ENCODE measurements around the gene KHDRBS2. TPM values are rescaled to one million over a fixed set of nuclear protein-coding genes. Genes with fewer than 3 reads are reported as not detected.

The KHDRBS2 gene
- polyA plus RNA-seq, 1 of the 3 experiments (the other 2 are of a cell fraction): not detected

- POLR2A ChIA-PET: no interaction called here
- no peak overlapping the region for H3K4me3 ChIP-seq (ENCODE audit: low read depth in 2 of 2, low read length in 1 of 2)
- no peaks in the 10 kb centered on the region for H3K4me1 ChIP-seq (ENCODE audit: control insufficient read depth in 1 of 2, insufficient read depth in 2 of 2, low read depth in 1 of 2, low read length in 1 of 2)
- no peak for TF ChIP-seq MEF2A (IDR thresholded peaks at IDR 0.05; ENCODE audit: borderline replicate concordance, low read depth)
- no peak for TF ChIP-seq FOXJ3 (CRISPR knock-in tag; IDR thresholded peaks at IDR 0.05)
- TF ChIP-seq PBX3 (IDR thresholded peaks at IDR 0.05): no peak
- no peak for TF ChIP-seq TAF1 (IDR thresholded peaks at IDR 0.05; ENCODE audit: borderline replicate concordance, low read depth, low read length)
- TF ChIP-seq CTCF (IDR thresholded peaks at IDR 0.05): no peak
- no peak for TF ChIP-seq MXI1 (IDR thresholded peaks at IDR 0.05; ENCODE audit: low read depth, low read length)
- no peak for TF ChIP-seq CHD2 (IDR thresholded peaks at IDR 0.05; ENCODE audit: low read length, partially characterized antibody)
- TF ChIP-seq SMC3 (IDR thresholded peaks at IDR 0.05; ENCODE audit: low read depth, low read length): no peak
- TF ChIP-seq ZBTB33 (IDR thresholded peaks at IDR 0.05; ENCODE audit: borderline replicate concordance, low read depth): no peak
- no peak for TF ChIP-seq TEAD4 (IDR thresholded peaks at IDR 0.05; ENCODE audit: borderline replicate concordance, insufficient read depth)
- TF ChIP-seq MAX (IDR thresholded peaks at IDR 0.05; ENCODE audit: low read depth): no peak
- TF ChIP-seq RCOR1 (IDR thresholded peaks at IDR 0.05; ENCODE audit: low read length): no peak
- no peak for TF ChIP-seq EP300 (IDR thresholded peaks at IDR 0.05; ENCODE audit: borderline replicate concordance in 1 of 2, low read depth in 1 of 2, low read length in 1 of 2)
- TF ChIP-seq SIN3A (IDR thresholded peaks at IDR 0.05; ENCODE audit: borderline replicate concordance, low read depth, low read length): no peak
- TF ChIP-seq JUND (IDR thresholded peaks at IDR 0.05): no peak
- H2AFZ ChIP-seq (ENCODE audit: low read depth): no peak overlapping the region
- no peak for DNase-seq
- CTCF ChIA-PET: interaction anchor here (1.3 kb wide), 1 partner anchor 338 kb away, joined by 6 read pairs; no protein-coding TSS in a partner anchor
- no peak overlapping the region for H3K9ac ChIP-seq
- H3K9me2 ChIP-seq: no peaks in the 10 kb centered on the region
- no peaks in the 10 kb centered on the region for H3K36me3 ChIP-seq (replicated peaks in 1 of 2; ENCODE audit: control insufficient read depth in 1 of 2, insufficient read depth in 2 of 2, low read length in 1 of 2)
- no peaks in the 10 kb centered on the region for H3F3A ChIP-seq (replicated peaks; ENCODE audit: insufficient read depth)
- no peaks in the 10 kb centered on the region for H4K20me1 ChIP-seq (ENCODE audit: insufficient read depth)
- H3K27ac ChIP-seq (ENCODE audit: low read depth in 2 of 2, low read length in 1 of 2): no peak overlapping the region
- WGBS (ENCODE audit: low lambda C conversion rate): under 1% methylated on average over 4 of the region's 4 CpGs
- H3K27me3 ChIP-seq (ENCODE audit: insufficient read depth): no peaks in the 10 kb centered on the region
- H3K4me2 ChIP-seq: no peak overlapping the region
- no peaks in the 10 kb centered on the region for H3K9me3 ChIP-seq
- H3K79me2 ChIP-seq (ENCODE audit: insufficient read depth): no peaks in the 10 kb centered on the region
Observed at GRCh38 chr6:62146954-62147853, 138.8 kb downstream of the KHDRBS2 start.

All from SK-N-SH (cell line).